GM15510 (cell line): ENCODE results near the gene PFDN4.

Source experiments
- POLR2A ChIP-seq: IDR thresholded peaks from 3 replicates; pipeline ENCODE4 v1.6.1; 2011; ENCODE audit warnings: borderline replicate concordance; ENCODE audit not compliant: insufficient read length; ENCODE audit errors: extremely low read depth

The PFDN4 gene

DNA sequence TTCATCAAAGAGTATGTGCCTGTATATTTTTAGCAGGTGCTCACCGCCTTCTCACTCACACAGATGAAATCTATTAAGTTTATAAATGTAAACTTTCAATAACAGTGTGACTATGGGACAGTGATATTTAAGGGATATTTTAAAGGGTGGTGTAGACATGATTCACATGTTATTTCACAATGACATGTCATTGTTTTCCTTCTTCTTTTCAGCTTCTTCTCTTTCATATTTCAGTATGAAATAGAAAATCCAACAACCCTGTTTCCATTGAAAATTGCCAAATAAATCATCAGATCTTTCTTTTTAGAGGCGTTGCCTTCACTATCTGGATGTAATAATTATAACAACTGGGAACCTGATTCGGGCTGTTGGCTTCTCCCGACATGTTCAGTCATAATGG is 54.8 kb downstream of the PFDN4 start:
- TF ChIP-seq POLR2A = no peak

DNA sequence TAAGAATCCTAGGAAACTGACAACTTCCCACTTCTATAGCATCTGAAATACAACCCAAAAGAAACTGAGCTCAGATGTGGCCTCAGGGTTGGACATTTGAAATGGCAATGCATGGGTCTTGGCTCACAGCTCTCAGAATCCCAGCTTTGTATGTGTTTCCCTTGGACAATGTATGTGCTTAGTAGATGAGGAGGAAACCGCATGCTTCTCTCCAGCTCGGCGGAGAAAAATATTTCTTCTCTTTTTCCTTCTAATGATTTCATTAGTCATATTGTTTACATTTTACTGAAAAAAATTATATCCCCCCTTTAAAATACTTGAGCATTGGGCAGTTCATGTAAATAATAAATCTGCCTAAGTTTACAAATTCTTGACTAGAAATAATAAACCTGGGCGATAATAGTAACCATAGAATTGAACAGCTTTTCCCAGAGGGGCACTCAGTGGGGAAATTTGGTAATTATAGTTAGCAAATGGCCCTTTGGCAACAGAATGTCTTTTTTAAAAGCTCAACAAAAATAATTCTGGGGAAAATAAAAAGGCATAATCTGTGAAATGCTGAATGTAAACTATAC is 55.3 kb downstream of the PFDN4 start:
- TF ChIP-seq POLR2A = no peak

DNA sequence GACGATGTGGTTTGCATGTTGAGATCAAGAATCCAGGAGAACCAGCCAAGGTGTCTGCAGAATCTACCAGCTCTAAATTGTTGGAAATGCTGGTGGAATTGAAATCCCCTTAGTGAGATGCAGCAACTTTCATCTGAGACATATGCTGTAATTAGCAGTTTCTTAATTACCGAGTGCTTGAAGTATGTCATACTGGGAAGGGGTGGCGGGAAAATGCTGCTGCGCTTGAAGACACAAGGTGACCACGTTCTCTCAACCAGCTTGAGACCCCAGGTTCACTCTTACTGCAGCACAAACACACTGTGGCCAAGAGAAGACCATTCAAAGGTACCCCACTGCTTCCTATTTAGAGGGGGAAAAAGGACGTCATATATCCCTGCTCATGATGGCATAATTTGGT is 59.0 kb downstream of the PFDN4 start:
- TF ChIP-seq POLR2A = no peak

DNA sequence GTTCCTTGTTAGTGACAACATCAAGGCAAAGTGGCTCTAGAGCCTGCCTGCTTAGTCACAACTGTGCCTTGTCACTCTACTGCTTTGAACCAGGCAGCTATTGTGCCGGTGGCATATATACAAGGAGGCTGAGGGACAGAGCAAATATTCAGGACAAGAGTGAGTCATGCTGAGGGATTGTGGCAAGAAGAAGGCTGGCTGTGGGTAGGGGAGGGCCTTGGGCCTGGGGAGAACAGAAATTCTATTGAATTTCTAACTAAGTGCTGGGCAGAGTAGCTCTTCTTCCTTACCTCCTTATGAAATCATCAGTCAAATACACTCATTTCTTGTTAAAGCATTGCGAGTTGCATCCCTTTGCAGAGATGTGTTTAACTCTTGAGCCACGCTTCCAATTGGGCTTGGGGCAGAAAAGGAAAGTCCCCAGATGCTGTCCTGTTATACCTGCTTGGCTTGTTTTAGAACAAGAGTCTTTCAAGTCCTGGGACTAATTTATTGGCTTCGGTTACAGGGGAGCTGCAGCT is 59.7 kb downstream of the PFDN4 start:
- no peak for TF ChIP-seq POLR2A

DNA sequence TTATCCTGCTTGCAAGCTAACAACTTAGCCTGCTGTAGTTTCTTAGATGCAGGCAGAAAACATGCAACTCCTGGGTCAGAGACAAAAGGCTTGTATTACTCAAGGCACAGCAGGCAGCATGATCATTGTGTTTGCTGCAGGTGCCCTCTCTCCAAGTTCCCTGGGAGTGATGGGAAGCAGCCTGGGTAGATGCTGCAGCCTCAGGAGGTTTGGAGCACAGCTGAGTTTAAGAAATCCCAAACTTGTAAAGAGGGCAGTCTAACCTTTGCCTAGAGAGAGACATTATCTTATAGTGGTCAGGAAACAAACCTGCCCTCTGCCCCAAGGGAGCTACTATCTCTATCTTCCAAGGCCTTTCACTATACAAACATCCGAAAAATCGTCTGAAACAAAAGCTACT is 61.1 kb downstream of the PFDN4 start:
- TF ChIP-seq POLR2A = no peak
